Measurements from ENCODE around the gene SENP1.

GRCh38 chr12:48151103-48151771 lies 45.4 kb upstream of the SENP1 start:
- TF ChIP-seq CTCF (IDR thresholded peaks at IDR 0.05; ENCODE audit: extremely low read depth in 1 of 2, insufficient read depth in 1 of 2, low read depth in 1 of 2, low read length in 2 of 2) (no peak), POLR2AphosphoS5 (IDR thresholded peaks at IDR 0.05; ENCODE audit: insufficient read depth, low read depth, low read length) (no peak), POLR2A (IDR thresholded peaks at IDR 0.05; ENCODE audit: low read depth, low read length) (no peak), FOS (IDR thresholded peaks at IDR 0.05; ENCODE audit: borderline replicate concordance, insufficient read depth, low read length) (no peak), EZH2 (IDR thresholded peaks at IDR 0.05; ENCODE audit: borderline replicate concordance, low read depth, low read length, severe bottlenecking) (no peak), MYC (IDR thresholded peaks at IDR 0.05; ENCODE audit: low read depth, low read length) (no peak)
